K562 (cell line): ENCODE results near the gene VWA3A. TPM values are rescaled to one million over a fixed set of nuclear protein-coding genes. Genes with fewer than 3 reads are reported as not detected.

Source experiments
- GTF2F1 ChIP-seq: IDR thresholded peaks from 2 replicates; pipeline ENCODE4 v1.6.1; 2011; ENCODE audit warnings: low read depth, low read length, improper control_type of control experiment
- KLF1 ChIP-seq: fragments of 450-650 bp; IDR thresholded peaks from 2 replicates; pipeline ENCODE4 v1.6.1; 2016; ENCODE audit warnings: missing genetic modification characterization, missing compliant biosample characterization
- MCM2 ChIP-seq: fragments of 450-650 bp; IDR thresholded peaks from 2 replicates; pipeline ENCODE4 v1.6.1; 2017; ENCODE audit warnings: low read depth, mild to moderate bottlenecking
- NFIC ChIP-seq: fragments of 450-650 bp; IDR thresholded peaks from 2 replicates; pipeline ENCODE4 v1.6.1; 2017; ENCODE audit warnings: mild to moderate bottlenecking, inconsistent platforms
- RAD21 ChIP-seq, 2 experiments: fragments of 250-450 bp in 1 of 2; fragments of 450-650 bp in 1 of 2; sonication (Bioruptor Pico) in 1 of 2; formaldehyde crosslinking in 1 of 2; IDR thresholded peaks in 1 of 2; conservative IDR thresholded peaks in 1 of 2; 2 replicates each; pipeline versions ENCODE4 v1.4.0 to v1.8.0; 2020 to 2022; ENCODE audit warnings: mild to moderate bottlenecking in 2 of 2, moderate library complexity in 1 of 2
- REST ChIP-seq, 2 experiments: fragments of 450-650 bp; formaldehyde crosslinking in 1 of 2; IDR thresholded peaks; 2 replicates each; pipeline versions ENCODE4 v1.4.0 to v1.6.1; 2014 to 2020; ENCODE audit warnings: mild to moderate bottlenecking in 2 of 2, borderline replicate concordance in 1 of 2, low read depth in 1 of 2
- SOX6 ChIP-seq: fragments of 450-650 bp; IDR thresholded peaks from 2 replicates; pipeline ENCODE4 v1.6.1; 2014; ENCODE audit warnings: mild to moderate bottlenecking
- U2AF2 ChIP-seq: fragments of 200-400 bp; formaldehyde crosslinking; optimal IDR thresholded peaks from 2 replicates; pipeline ENCODE3; 2017; ENCODE audit warnings: low read depth, mild to moderate bottlenecking, low read length
- XRCC4 ChIP-seq: IDR thresholded peaks from one replicate; pipeline ENCODE4 v1.6.1; 2011; ENCODE audit not compliant: insufficient read depth, insufficient read length; ENCODE audit errors: extremely low read depth
- XRCC5 ChIP-seq: fragments of 200-400 bp; formaldehyde crosslinking; IDR thresholded peaks from 2 replicates; pipeline ENCODE4 v1.6.1; 2017; ENCODE audit warnings: low read depth, mild to moderate bottlenecking, low read length
- ZBTB8A ChIP-seq: fragments of 450-650 bp; IDR thresholded peaks from 2 replicates; pipeline ENCODE4 v1.6.1; 2018; ENCODE audit warnings: mild to moderate bottlenecking, moderate library complexity; ENCODE audit not compliant: partially characterized antibody
- polyA plus RNA-seq, 8 experiments: library from polyadenylated mRNA; depleted of rRNA in 4 of 8; stranded (reverse) in 5 of 8; unstranded in 3 of 8; fragments of >200 nt; fragmentation: Nextera tagmentation in 2 of 8; fragmentation: Illumina TruSeq in 1 of 8; extraction: Ambion mirVana in 2 of 8; extraction: Trizol in 1 of 8; gene quantifications; 2 replicates each; pipeline versions ENCODE4 v1.2.1 to v1.2.3, GENCODE V29; 2011 to 2014; ENCODE audit warnings: inconsistent platforms in 1 of 8, missing spikeins in 1 of 8
- total RNA-seq, 7 experiments: library from RNA; depleted of rRNA in 6 of 7; stranded (reverse); fragments of >200 nt in 6 of 7; fragmentation: Illumina TruSeq in 2 of 7; extraction: Trizol in 2 of 7; gene quantifications; 2 replicates each; pipeline versions ENCODE4 v1.2.1 to v1.2.3, GENCODE V29; 2011 to 2021; ENCODE audit warnings: low replicate concordance in 1 of 7
- TF ChIP-seq, protein P1 (sequence below): fragments of 200-800 bp; sonication (Bioruptor generic); IDR thresholded peaks from 2 replicates; pipeline ENCODE4 v1.6.1; 2017; ENCODE audit warnings: missing genetic modification characterization, missing compliant biosample characterization
- TF ChIP-seq, protein P2 (sequence below): sonication (generic); formaldehyde crosslinking; IDR thresholded peaks from 2 replicates; pipeline ENCODE4 v1.8.0; 2022; ENCODE audit warnings: mild to moderate bottlenecking, missing genetic modification reagents
- TF ChIP-seq, protein P3 (sequence below): sonication (generic); formaldehyde crosslinking; IDR thresholded peaks from 2 replicates; pipeline ENCODE4 v1.9.0; 2022; ENCODE audit warnings: mild to moderate bottlenecking, missing genetic modification reagents

VWA3A gene
- total and polyA plus RNA-seq, 9 of the 15 experiments (the other 6 are each of a cell fraction or from before 2014, with no cell fraction given) = not detected

GRCh38 chr16:22077700-22078313 lies 14.5 kb upstream of the VWA3A start (continued):
- TF ChIP-seq, protein P1, sequence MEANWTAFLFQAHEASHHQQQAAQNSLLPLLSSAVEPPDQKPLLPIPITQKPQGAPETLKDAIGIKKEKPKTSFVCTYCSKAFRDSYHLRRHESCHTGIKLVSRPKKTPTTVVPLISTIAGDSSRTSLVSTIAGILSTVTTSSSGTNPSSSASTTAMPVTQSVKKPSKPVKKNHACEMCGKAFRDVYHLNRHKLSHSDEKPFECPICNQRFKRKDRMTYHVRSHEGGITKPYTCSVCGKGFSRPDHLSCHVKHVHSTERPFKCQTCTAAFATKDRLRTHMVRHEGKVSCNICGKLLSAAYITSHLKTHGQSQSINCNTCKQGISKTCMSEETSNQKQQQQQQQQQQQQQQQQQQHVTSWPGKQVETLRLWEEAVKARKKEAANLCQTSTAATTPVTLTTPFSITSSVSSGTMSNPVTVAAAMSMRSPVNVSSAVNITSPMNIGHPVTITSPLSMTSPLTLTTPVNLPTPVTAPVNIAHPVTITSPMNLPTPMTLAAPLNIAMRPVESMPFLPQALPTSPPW = no peak
- TF ChIP-seq KLF1 (tag) = no peak
- TF ChIP-seq XRCC4 = no peak
- peak; percentile 83 to 88 for TF ChIP-seq RAD21 (CRISPR knock-in tag; conservative IDR thresholded peaks at IDR 0.05 in 1 of 2, IDR thresholded peaks at IDR 0.05 in 1 of 2)
- peak; percentile 77; the same call in 1 of the 2 replicates for TF ChIP-seq REST (IDR thresholded peaks at IDR 0.05; ENCODE audit: borderline replicate concordance)
- TF ChIP-seq REST (CRISPR knock-in tag; IDR thresholded peaks at IDR 0.05; ENCODE audit: low read depth) = no peak
- TF ChIP-seq MCM2 = no peak
- TF ChIP-seq ZBTB8A = no peak
- 0 out of 2 replicates have a peak, but pooled peaks have one; percentile 53 for TF ChIP-seq XRCC5
- TF ChIP-seq SOX6 = peak; percentile 13; the same call in 1 of the 2 replicates
- TF ChIP-seq, protein P2, sequence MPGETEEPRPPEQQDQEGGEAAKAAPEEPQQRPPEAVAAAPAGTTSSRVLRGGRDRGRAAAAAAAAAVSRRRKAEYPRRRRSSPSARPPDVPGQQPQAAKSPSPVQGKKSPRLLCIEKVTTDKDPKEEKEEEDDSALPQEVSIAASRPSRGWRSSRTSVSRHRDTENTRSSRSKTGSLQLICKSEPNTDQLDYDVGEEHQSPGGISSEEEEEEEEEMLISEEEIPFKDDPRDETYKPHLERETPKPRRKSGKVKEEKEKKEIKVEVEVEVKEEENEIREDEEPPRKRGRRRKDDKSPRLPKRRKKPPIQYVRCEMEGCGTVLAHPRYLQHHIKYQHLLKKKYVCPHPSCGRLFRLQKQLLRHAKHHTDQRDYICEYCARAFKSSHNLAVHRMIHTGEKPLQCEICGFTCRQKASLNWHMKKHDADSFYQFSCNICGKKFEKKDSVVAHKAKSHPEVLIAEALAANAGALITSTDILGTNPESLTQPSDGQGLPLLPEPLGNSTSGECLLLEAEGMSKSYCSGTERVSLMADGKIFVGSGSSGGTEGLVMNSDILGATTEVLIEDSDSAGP (CRISPR knock-in tag) = no peak
- TF ChIP-seq, protein P3, sequence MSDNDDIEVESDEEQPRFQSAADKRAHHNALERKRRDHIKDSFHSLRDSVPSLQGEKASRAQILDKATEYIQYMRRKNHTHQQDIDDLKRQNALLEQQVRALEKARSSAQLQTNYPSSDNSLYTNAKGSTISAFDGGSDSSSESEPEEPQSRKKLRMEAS (CRISPR knock-in tag) = no peak
- no peak for TF ChIP-seq GTF2F1
- TF ChIP-seq U2AF2 = no peak
- no peak for TF ChIP-seq NFIC
